GM19023 (cell line): ENCODE results near the gene LSR.

Experiments
- ATAC-seq: cut with Tn5 transposase; IDR thresholded peaks from one replicate; pipeline ENCODE4 v1.9.1; 2021; ENCODE audit warnings: mild to moderate bottlenecking, moderate library complexity; ENCODE audit not compliant: unreplicated experiment

LSR gene, protein sequence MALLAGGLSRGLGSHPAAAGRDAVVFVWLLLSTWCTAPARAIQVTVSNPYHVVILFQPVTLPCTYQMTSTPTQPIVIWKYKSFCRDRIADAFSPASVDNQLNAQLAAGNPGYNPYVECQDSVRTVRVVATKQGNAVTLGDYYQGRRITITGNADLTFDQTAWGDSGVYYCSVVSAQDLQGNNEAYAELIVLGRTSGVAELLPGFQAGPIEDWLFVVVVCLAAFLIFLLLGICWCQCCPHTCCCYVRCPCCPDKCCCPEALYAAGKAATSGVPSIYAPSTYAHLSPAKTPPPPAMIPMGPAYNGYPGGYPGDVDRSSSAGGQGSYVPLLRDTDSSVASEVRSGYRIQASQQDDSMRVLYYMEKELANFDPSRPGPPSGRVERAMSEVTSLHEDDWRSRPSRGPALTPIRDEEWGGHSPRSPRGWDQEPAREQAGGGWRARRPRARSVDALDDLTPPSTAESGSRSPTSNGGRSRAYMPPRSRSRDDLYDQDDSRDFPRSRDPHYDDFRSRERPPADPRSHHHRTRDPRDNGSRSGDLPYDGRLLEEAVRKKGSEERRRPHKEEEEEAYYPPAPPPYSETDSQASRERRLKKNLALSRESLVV

DNA sequence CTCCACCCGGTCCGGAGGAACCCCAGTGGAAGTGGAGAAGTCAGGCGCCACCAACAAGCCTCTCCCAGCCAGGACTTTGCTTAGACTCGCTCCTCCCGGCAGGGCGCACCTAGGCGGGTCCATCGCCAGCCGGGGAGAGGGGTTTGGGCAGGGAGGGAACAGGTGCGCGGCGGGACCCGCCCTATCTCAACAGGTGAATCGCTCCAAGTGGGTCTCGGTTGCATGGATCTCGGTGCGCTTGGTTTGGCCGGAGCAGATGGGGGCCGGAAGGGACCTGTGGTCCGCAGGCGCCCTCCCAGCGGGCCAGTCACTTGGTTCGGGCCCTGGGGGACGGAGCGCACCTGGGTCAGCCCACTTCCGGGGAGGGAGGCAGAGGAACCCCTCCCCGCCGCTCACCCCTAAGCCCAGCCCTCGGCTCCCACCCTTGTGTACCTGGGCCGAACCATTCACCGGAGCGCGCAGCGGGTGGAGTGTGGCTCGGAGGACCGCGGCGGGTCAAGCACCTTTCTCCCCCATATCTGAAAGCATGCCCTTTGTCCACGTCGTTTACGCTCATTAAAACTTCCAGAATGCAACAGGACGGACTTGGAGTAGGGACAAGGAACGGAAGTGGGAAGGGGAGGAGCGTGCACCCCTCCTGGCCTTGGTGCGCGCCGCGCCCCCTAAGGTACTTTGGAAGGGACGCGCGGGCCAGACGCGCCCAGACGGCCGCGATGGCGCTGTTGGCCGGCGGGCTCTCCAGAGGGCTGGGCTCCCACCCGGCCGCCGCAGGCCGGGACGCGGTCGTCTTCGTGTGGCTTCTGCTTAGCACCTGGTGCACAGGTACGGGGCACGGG, at the start of gene LSR:
Gene LSR, plus strand, starts transcription at position 693 of the 836 bp plus-strand sequence. Its CDS starts 21 bp downstream, at position 714.
- ATAC-seq, result peak; percentile 83

DNA sequence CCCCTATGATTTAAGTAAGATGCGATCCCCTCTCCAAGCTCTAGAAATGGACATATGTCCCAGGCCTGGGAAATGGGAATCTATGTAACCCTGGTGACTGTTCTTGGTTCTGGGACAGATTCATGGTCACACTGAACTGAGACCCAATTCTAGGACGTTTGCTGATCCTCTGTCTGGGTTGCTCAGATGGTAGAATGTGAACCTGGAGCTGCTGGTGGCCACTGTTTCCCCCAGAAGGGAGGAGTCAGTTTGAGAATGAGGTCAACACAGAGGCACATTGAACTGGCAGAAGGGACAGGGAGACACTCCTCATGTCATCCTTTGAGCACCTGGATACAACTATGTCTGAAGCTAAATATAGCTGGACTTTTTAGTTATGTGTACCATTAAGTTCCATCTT, 49.3 kb upstream of the LSR start:
- no peak for ATAC-seq

DNA sequence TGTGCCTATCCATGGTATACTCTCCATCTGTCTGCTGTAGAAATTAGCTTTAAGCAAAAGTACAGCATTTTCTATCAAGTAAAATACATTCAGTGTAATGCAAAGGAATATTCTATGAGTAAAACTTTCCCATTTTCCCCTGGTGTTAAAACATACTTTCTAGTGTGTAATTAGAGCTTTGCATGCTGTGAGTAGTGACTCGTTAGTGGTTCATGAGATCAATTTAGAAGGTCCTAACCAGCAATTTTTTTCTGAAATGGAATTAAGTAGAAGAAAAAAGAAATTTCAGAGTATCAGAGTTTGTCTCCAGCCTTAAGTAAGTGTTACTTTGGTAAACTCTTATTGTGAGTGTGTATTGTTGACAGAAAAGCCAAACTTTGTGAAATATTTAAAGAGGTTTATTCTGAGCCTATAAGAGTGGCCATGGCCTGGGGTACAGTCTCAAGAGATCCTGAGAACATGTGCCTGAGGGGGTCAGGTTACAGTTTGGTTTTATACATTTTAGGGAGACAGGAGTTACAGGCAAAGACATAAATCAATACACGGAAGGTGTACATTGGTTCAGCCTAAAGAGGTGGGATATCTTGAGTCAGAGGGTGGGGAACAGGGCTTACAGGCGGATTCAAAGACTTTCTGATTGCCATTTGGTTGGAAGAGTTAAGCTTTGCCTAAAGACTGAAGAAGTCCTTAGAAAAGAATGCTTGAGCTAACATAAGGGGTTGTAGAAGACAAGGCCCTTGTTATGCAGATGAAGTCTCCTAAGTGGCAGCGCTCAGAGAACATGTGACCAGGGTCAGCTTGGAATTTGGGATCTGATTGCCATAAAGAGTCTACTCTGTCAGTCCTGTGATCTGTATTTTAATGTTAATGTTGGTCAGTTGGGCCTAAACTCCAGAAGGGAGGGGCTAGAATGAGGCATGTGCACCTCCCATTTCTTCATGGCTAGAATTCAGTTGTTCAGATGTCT, 45.8 kb upstream of the LSR start:
- no peak for ATAC-seq

DNA sequence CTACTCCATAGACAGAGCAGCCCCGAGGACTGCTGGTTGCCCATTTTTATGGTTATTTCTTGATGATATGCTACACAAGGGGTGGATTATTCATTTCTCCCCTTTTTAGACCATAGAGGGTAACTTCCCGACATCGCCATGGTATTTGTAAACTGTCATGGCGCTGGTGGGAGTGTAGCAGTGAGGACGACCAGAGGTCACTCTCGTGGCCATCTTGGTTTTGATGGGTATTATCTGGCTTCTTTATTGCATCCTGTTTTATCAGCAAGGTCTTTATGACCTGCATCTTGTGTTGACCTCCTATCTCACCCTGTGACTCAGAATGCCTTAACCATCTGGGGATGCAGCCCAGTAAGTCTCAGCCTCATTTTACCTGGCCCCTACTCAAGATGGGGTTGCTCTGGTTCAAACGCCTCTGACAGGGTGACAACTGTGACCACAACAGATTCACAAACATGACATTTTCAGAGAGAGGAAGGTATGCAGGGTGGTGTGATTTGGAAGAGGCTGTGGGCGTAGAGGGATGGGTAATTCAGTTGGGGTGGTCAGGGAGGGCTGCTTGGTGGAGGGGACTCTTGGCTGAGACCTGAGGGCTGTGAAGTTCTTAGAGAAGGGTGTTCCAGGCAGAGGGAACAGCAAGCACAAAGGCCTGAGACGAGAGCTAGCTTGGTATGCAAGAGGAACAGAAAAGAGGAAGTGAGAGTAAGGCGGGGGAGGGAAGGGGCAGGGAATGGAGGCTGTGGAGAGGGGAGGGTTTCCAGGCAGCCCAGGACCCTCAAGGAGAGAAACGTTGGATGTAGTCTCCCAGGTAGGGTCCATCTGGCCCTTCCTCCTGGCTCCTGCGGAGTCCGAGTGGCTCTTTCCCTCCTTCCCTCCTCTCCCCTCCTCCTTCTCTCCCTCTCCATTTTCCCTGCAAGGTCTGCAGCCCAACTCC, 43.7 kb upstream of the LSR start:
- ATAC-seq, result peak; percentile 74

DNA sequence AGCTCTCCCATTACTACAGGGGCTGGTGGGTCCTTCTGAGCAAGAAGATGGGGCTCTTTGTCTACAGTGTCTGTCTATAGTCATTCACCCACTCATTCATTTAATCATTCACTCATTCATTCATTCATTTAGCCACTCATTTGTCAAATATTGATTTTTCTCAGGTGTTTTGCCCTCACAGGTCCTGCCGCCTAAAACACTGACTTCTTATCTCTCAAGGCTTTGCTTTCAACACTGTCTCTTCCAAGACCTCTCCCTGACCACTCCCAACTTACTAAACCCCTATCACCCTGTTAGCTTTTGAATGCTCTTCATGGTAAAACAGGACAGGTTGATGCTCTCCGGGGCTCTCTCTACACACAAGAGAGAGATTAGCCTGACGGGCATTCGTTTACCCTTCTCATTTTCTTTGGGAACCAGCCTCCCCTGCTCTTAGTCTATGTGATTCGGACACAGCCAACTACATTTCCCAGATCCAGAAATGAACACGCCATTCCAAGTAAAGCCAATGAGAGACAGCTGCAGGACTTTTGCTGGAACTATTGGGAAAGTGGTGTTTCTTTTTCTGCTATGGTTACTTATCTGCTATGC, 43.0 kb upstream of the LSR start:
- ATAC-seq, result no peak

DNA sequence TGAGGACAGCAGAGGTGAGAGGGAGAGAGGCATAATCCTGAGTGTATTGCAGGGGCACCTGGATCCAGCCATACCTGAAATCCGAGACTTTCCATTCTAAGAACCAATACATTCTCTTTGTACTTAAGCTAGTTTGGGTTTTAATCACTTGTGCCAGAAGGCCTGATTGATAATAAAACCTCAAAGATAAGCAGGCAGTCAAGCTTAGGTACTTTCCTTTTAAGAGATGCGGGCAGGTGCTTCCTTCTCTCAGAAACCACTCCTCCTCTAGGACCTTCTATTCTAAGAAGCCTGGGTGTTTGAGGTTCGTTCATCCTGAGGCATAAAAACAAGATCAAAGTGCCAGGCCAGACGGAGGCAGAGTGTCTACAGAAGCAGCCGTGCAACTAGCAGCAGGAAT, 42.4 kb upstream of the LSR start:
- no peak for ATAC-seq

DNA sequence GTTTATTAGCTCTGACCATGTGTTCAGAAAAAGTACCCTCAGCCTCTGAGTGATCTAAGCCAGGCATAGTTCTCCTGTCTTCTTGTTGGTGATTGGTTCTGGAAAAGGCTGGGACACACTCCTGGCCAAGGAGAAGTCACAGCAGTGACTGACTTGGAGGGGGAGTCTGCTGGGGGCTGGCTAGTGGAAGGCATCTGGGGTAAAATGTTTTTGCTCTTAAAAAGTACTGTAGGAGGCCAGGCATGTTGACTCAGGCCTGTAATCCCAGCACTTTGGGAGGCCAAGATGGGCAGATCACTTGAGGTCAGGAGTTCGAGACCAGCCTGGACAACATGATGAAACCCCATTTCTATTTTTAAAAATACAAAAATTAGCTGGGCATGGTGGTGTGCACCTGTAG, 41.9 kb upstream of the LSR start:
- ATAC-seq, result no peak

DNA sequence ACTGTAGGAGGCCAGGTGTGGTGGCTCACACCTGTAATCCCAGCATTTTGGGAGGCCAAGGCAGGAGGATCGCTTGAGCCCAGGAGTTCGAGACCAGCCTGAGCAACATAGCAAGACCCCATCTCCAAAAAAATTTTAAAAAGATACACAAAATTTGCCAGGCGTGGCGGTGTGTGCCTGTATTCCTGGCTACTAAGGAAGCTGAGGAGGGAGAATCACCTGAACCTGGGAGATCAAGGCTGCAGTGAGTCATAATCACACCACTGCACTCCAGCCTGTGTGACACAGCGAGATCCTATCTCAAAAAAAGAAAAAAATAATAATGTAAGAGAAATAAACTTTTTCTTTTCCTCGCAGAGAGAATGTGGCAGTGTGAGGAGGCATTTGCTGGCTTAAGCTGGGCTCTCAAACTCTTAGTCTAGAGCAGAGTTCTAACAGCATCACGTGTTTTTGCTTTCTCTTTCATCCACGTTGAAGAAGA, 41.4 kb upstream of the LSR start:
- ATAC-seq, result no peak

DNA sequence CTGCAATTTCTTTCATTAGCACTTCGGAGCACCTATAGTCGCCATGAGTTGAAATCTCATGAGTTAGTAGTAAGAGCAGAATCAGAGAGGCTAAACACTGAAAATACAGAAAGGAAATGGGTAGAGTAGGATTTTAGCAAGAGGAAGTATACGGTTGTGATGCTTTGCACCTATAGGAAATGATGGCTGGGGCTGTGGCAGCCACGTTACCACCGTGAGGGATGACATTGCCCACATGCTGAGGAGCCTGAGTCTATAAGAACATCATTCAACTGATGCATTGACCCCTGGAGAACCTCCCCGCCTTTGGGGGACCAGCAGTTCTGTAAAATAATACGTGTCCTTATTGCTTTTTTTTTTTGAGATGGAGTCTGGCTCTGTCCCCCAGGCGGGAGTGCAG, 40.7 kb upstream of the LSR start:
- no peak for ATAC-seq

DNA sequence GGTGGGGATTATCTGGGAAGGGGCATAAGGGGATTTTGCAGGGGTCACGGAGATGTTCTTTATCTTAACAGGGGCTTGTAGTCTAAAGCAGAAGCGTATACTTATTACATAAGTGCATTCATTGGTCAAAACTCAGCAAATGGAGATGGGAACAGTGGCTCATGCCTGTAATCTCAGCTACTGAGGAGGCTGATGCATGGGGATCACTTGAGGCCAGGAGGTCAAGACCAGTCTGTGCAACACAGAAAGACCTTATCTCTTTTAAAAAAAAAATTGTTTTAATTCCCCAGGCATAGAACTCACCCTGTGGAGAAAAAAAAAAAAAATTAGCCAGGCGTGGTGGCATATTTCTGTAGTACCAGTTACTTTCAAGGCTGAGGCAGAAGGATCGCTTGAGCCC, 39.2 kb upstream of the LSR start:
- ATAC-seq, result no peak

DNA sequence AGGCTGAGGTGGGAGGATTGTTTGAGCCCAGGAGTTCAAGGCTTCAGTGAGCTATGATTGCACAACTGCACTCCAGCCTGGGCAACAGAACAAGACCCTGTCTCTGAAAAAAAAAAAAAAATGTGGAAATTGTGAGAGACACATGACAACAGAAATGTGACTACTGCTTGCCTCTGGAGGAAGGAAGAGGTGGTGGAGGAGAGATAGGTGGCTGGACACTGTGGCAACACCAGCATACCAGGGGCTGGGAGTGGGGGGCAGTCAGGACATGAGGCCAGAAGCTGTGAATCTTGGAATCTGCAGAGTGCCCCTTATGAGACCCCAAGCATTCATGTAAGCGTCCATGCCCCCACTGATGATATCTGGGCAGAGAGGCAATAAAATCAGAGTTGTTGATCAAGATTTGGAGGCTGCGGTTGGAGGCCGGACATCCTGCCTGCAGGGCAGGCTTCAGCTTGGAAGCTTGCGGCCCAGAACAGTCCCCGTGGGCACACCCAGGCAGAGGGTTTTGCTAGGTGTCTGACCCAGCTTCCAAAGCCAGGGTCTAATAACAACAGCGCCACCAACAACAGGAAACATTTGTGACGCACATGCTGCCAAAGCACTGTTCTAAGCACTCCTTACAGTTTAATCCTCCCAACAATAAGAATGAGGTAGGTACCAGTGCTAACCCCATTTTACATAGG, 37.1 kb upstream of the LSR start:
- no peak for ATAC-seq

DNA sequence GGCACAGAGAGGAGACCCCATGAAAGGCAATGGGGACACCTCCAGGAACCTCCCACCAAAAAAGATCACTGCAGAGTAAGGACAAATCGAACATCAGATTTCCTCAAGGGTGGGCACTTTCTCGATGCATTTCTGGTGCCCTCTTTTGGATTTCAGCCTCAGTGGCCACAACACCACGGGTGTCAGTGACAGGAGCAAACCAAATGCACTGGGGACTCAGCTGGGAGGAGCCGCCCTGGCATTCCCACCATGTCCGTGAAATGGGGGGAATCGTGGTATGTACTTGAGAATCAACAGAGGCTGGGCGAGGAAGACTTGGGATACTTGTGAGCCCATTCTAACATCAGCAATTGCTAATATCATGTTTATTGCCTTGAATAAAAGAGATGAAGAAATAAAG, 36.6 kb upstream of the LSR start:
- ATAC-seq, result no peak

DNA sequence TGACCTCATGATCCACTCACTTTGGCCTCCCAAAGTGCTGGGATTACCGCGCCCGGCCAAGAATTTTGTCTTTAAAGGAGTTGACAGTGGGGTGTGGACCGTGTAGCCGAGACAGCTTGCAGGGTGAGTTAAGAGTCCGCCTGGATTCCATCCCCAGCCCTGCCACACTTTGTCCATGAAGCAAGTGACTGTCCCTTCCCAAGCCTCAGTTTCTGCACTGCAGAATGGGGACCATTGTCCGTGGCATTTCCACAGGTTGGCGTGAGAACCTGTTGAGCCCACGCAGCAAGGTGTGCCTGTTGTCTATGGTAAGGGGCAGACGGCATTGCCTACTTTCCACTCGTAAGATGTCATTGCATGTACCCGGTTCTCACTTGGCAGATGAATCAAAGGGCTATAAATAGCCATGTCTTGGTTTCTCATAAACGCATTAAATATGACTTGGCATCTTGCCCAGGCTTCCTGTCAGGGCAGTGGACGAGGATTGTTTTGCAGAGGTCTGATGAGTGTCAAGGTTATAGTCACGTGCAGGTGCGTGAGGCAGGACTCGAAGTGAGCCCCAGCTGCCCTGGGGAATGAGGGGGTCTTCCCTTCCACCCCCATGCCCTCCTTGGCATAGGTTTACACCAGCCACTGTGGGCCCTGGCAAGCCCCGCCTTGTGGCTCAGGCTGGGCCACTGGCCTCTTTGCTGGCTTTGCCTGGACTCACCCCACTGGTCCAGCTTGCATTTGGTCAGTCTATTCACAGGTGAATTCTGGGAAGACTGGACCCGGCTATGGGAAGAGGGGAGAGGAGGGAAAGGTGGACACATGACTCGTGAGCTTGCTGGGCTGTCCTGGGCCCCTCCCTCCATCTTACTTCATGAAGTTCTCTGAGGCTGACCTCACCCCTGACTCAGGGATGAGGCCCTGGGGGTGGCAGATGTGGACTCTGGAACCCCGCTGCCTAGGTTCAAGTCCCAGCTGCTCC, 34.9 kb upstream of the LSR start:
- ATAC-seq, result no peak

DNA sequence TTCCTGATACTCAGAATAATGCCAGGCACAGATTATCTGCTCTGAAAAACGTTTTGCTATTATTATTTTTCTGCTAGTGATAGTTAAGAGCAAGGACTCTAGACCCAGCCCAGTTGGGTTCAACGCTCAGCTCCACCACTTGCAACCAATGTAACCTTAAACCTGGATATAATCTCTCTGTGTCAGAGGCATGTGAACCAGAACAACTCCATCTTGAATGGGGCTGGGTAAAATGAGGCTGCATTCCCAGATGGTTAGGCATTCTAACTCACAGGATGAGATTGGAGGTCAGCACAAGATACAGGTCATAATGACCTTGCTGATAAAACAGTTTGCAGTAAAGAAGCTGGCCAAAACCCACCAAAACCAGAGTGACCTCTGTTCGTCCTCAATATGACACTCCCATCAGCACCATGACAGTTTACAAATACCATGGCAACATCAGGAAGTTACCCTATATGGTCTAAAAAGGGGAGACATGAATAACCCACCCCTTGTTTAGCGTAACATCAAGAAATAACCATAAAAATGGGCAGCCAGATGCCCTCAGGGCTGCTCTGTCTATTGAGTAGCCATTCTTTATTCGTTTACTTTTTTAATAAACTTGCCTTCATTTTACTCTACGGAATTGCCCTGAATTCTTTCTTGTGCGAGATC, 33.9 kb upstream of the LSR start:
- no peak for ATAC-seq

DNA sequence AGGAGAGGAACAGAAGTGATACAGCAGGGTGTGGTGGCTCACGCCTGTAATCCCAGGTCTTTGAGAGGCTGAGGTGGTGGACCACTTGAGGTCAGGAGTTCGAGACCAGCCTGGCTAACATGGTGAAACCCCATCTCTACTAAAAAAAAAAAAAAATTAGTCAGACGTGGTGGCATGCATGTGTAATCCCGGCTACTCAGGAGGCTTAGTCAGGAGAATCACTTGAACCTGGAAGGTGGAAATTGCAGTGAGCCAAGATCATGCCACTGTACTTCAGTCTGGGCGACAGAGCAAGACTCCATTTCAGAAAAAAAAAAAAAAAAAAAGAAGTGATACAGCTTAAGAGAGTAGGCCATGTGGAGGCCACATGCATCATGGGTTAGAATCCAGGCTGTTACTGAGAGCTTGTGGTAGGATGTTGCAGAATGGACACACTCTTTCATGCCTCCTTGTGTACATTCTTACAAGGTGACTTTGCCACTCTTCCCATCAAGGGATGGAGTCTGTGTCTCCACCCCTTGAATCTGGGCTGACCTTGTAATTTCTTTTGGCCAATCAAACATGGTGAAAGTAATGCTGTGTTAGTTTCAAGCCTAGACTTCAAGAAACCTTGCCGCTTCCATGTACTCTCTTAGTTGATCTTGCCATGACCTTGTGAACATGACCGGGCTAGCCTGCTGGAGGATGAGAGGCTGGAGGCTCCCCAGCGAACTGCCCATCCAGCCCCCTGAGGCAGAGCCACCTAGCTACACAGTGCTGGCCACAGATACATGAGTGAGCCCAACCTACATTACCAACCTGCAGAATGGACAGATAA, 32.6 kb upstream of the LSR start:
- ATAC-seq, result no peak
